Suprapubic skin (tissue), 4 donors: ENCODE measurements around the gene GOLGA1.
A peak's percentile ranks its signal among the peaks of the same experiment; 100 is the strongest.

Experiments
- CTCF ChIP-seq, 2 donors: fragments of 200-600 bp in 1 of 2; fragments of 450-650 bp in 1 of 2; sonication (generic) in 1 of 2; IDR thresholded peaks; one replicate each; pipeline ENCODE4 v1.5.1; 2016 to 2019; ENCODE audit warnings: antibody characterized with exemption in 2 of 2, mild to moderate bottlenecking in 1 of 2, moderate library complexity in 1 of 2
- POLR2A ChIP-seq, 2 donors: fragments of 450-650 bp; IDR thresholded peaks; one replicate each; pipeline ENCODE4 v1.6.1; 2017; ENCODE audit warnings: antibody characterized with exemption in 2 of 2, mild to moderate bottlenecking in 2 of 2, moderate library complexity in 2 of 2
- POLR2AphosphoS5 ChIP-seq, 3 donors: sonication (generic); formaldehyde crosslinking; IDR thresholded peaks; one replicate each; pipeline ENCODE4 v1.6.1; 2017; ENCODE audit warnings: antibody characterized with exemption in 3 of 3

DNA sequence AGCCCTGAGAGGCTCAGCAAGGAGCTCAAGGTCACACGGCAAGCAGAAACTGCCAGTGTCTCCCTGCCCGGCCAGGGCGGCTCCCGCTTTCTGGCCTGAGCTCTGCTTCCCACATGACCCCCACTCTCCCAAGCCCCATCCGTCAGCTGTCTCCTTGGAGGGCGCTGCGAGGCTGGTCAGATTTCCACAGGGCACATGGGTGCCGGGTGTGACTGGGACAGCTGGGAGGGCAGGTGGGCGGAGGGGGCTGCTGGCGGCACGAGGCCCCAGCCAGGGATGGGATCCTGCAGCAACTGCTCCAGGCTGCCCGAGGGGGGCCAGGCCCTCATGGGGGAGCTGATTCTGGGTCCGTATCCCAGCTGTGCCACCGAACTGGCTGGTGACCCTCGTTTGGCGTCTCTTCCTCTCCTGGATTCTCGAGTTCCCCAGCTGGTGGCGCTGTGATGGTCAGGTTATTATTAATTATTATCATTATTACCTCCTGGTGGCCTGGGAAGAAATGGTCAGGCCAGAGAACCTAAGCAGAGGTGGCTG is 100.5 kb downstream of the GOLGA1 start:
- TF ChIP-seq POLR2AphosphoS5 (IDR thresholded peaks at IDR 0.05) = no peak
- peak in 1 of 2 donors; percentile 20 for TF ChIP-seq CTCF (IDR thresholded peaks at IDR 0.05)
- no peak for TF ChIP-seq POLR2A (IDR thresholded peaks at IDR 0.05)
